Cardiac muscle cell (in vitro differentiated cells and primary cell): Measurements from ENCODE around the gene AMOTL1. TPM values are rescaled to one million over a fixed set of nuclear protein-coding genes. Genes with fewer than 3 reads are reported as not detected.

Experiments
- DNase-seq, 2 donors: peaks; one replicate each; pipeline versions ENCODE4 v3.0.0 to v3.0.0-alpha.2; 2010 to 2017; ENCODE audit warnings: low read depth in 1 of 2, low spot score in 1 of 2
- H3K27ac ChIP-seq: fragments of 200-600 bp; sonication (generic); 2 replicates; pipeline ENCODE4 v1.5.1; 2016
- H3K27me3 ChIP-seq: fragments of 200-600 bp; sonication (generic); 2 replicates; pipeline ENCODE4 v1.6.0; 2016; ENCODE audit warnings: control low read depth
- H3K36me3 ChIP-seq: fragments of 200-600 bp; sonication (generic); 2 replicates; pipeline ENCODE4 v1.5.1; 2016; ENCODE audit warnings: control low read depth
- H3K4me1 ChIP-seq: fragments of 200-600 bp; sonication (generic); 2 replicates; pipeline ENCODE4 v1.8.1; 2017; ENCODE audit warnings: low read depth, mild to moderate bottlenecking, mixed run types
- H3K4me3 ChIP-seq: fragments of 200-600 bp; sonication (generic); 2 replicates; pipeline ENCODE4 v1.5.1; 2016; ENCODE audit warnings: mild to moderate bottlenecking
- H3K9me3 ChIP-seq: fragments of 200-600 bp; sonication (generic); 2 replicates; pipeline ENCODE4 v1.5.1; 2017; ENCODE audit warnings: low read depth, mild to moderate bottlenecking, control low read depth
- polyA plus RNA-seq: library from polyadenylated mRNA; unstranded; fragments of >200 nt; fragmentation: Nextera tagmentation; extraction: Ambion mirVana; gene quantifications from 2 replicates; pipeline ENCODE4 v1.2.1, GENCODE V29; 2016
- total RNA-seq: library from RNA; depleted of rRNA; stranded (reverse); fragments of >200 nt; gene quantifications from 2 replicates; pipeline ENCODE4 v1.2.3, GENCODE V29; 2016
- TF ChIP-seq, protein P1 (sequence below): IDR thresholded peaks from 2 replicates; pipeline ENCODE4 v1.5.1; 2012; ENCODE audit warnings: low read depth, mild to moderate bottlenecking, low read length

Gene AMOTL1
- total and polyA plus RNA-seq, 2 experiments from 2014 or later: 1.2 to 5.1 TPM

- Histone ChIP-seq H3K27ac (no peak overlapping the region), H3K9me3 (no peaks in the 10 kb centered on the region), H3K4me1 (peaks cover 3% of the 10 kb centered on the region), H3K36me3 (no peaks in the 10 kb centered on the region), H3K27me3 (peaks cover 77% of the 10 kb centered on the region), H3K4me3 (no peak overlapping the region)
- DNase-seq: peak in 1 of 2 donors; percentile 85
- TF ChIP-seq, protein P1, sequence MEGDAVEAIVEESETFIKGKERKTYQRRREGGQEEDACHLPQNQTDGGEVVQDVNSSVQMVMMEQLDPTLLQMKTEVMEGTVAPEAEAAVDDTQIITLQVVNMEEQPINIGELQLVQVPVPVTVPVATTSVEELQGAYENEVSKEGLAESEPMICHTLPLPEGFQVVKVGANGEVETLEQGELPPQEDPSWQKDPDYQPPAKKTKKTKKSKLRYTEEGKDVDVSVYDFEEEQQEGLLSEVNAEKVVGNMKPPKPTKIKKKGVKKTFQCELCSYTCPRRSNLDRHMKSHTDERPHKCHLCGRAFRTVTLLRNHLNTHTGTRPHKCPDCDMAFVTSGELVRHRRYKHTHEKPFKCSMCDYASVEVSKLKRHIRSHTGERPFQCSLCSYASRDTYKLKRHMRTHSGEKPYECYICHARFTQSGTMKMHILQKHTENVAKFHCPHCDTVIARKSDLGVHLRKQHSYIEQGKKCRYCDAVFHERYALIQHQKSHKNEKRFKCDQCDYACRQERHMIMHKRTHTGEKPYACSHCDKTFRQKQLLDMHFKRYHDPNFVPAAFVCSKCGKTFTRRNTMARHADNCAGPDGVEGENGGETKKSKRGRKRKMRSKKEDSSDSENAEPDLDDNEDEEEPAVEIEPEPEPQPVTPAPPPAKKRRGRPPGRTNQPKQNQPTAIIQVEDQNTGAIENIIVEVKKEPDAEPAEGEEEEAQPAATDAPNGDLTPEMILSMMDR: no peak
Measured at GRCh38 chr11:94837317-94837716, 69.2 kb downstream of the AMOTL1 start.

DNA sequence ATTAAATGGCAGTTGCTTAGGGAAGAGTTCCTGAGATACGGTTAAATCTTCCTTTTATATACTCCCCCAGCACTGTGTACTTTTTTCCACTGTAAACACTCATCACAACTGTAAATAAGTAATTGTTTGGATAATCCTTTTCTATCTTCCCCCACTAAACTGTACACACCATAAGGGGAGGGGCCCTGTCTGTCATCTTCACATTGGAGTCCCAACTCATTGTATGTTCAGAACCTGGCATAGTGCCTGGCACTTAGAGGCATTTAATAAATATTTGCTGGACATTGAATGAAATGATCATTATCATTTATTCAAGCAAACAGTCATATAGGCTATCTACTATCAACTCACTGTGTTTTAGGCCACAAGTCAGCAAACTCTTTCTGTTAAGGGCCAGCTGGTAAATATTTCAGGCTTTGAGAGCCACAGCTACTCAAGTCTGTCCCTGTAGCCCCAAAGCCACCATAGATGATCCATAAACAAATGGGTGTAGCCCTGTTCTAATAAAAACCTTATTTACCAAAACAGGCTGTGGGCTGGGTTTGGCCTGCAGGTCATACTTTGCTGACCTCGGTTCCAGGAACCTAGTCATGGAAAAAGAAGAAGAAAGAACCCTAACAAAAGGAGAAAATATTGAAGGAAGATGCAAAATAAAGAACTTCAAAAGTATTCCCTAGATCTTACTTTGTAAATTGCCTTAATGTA is 70.0 kb downstream of the AMOTL1 start:
- no peak overlapping the region for H3K27ac ChIP-seq
- H3K9me3 ChIP-seq: no peaks in the 10 kb centered on the region
- TF ChIP-seq, protein P1: no peak
- no peaks in the 10 kb centered on the region for H3K36me3 ChIP-seq
- no peak for DNase-seq
- H3K4me1 ChIP-seq: peaks cover 3% of the 10 kb centered on the region
- no peak overlapping the region for H3K4me3 ChIP-seq
- peaks cover 77% of the 10 kb centered on the region for H3K27me3 ChIP-seq

DNA sequence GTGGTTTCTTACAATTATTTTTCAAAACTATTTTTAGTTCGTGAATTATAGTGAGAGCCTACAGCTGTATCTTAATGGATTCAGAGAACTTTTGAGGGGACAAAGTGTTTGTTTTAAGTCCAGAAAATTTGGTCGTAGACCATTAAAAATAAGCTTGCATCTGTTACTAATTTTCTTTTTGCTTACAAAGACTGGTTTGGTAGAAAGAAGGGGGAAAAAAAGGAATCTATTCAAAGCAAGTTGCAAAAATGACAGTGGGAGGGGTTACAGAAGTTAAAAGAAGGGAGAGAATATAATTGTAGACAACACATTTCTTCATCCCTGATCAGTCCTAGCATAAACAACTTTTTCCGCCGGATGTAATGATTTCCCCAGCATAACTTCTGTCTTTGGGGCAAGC is 72.1 kb downstream of the AMOTL1 start:
- Histone ChIP-seq H3K4me3 (no peak overlapping the region), H3K27ac (no peak overlapping the region), H3K36me3 (no peaks in the 10 kb centered on the region), H3K4me1 (peaks cover 3% of the 10 kb centered on the region), H3K27me3 (peaks cover 78% of the 10 kb centered on the region), H3K9me3 (no peaks in the 10 kb centered on the region)
- TF ChIP-seq, protein P1: no peak
- DNase-seq: no peak

DNA sequence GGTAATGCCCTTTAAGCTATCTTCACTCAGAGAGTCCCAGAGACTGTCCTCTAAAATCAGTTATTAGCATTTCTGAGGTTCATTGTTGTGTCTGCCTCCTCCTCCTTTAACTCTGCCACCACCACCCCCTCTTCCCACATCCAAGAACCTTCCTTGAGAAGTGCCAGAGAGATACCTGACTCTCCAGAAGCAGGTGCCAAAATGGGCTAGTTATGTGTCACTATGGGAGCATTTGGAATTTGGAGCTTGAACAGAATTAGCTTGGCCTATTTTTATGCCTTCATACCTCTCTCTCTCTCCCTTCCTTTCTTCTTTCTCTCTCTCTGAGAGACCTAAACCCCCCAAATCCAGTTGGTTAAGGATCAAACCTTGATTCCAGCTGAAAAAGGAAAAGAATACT is 75.9 kb downstream of the AMOTL1 start:
- Histone ChIP-seq H3K36me3 (no peaks in the 10 kb centered on the region), H3K9me3 (no peaks in the 10 kb centered on the region), H3K27ac (no peak overlapping the region), H3K27me3 (peaks cover 95% of the 10 kb centered on the region), H3K4me3 (no peak overlapping the region), H3K4me1 (no peaks in the 10 kb centered on the region)
- DNase-seq: no peak
- TF ChIP-seq, protein P1: no peak

DNA sequence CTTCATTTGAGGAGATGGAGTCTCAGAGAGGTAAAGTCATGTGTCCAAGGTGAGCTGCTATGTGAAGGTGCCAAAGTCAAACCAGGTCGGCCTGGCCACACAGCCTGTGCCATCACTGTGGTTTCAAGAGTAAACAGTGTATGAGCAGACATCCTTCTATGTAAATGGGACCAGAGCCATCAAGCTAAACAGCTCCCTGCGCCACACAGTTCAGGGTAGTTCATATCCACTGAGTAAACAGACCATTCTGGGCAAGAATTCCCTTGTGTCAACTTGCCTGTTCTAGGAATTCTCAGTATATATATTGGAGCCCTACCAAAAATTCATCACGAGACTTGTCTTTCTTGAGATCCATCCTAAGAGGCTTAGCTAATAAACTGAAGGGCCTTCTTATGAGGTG is 77.5 kb downstream of the AMOTL1 start:
- TF ChIP-seq, protein P1: no peak
- no peak for DNase-seq
- Histone ChIP-seq H3K4me3 (no peak overlapping the region), H3K36me3 (no peaks in the 10 kb centered on the region), H3K27me3 (peaks cover 99% of the 10 kb centered on the region), H3K4me1 (no peaks in the 10 kb centered on the region), H3K27ac (no peak overlapping the region), H3K9me3 (no peaks in the 10 kb centered on the region)

GRCh38 chr11:94849839-94850238 is 81.7 kb downstream of the AMOTL1 start:
- H3K4me1 ChIP-seq: peaks cover 4% of the 10 kb centered on the region
- H3K9me3 ChIP-seq: no peaks in the 10 kb centered on the region
- no peak overlapping the region for H3K4me3 ChIP-seq
- no peaks in the 10 kb centered on the region for H3K36me3 ChIP-seq
- H3K27ac ChIP-seq: no peak overlapping the region
- DNase-seq: peak in 1 of 2 donors; percentile 78
- TF ChIP-seq, protein P1: no peak
- H3K27me3 ChIP-seq: peaks cover 67% of the 10 kb centered on the region
